Kidney (tissue), 14 donors: ENCODE results near the gene HEMK1. TPM values are rescaled to one million over a fixed set of nuclear protein-coding genes. Genes with fewer than 3 reads are reported as not detected.

Experiments used
- DNase-seq, 5 donors: peaks; one replicate each; pipeline ENCODE4 v3.0.0-alpha.2; 2013 to 2020
- FAIRE-seq: peaks from 2 replicates; lab custom pipeline; 2012; peaks lifted over from hg19 to GRCh38; lab: Jason Lieb, UNC
- H3K27ac ChIP-seq, 2 donors: one replicate each; pipeline ENCODE4 v1.7.0; 2013; ENCODE audit warnings: low read depth in 2 of 2, low read length in 2 of 2, inconsistent platforms in 1 of 2
- H3K27me3 ChIP-seq: one replicate; pipeline ENCODE4 v1.7.1; 2013; ENCODE audit warnings: low read length, inconsistent platforms; ENCODE audit not compliant: control insufficient read depth, insufficient read depth
- H3K36me3 ChIP-seq, 3 donors: one replicate each; pipeline versions ENCODE4 v1.7.0 to v1.7.1; 2013; ENCODE audit warnings: low read length in 3 of 3, control low read depth in 1 of 3, inconsistent platforms in 1 of 3; ENCODE audit not compliant: insufficient read depth in 3 of 3, control insufficient read depth in 2 of 3
- H3K4me1 ChIP-seq, 3 donors: one replicate each; pipeline versions ENCODE4 v1.7.0 to v1.7.1; 2013; ENCODE audit warnings: low read length in 3 of 3, inconsistent platforms in 1 of 3, low read depth in 1 of 3; ENCODE audit not compliant: control insufficient read depth in 2 of 3, insufficient read depth in 2 of 3
- H3K4me3 ChIP-seq, 3 donors: one replicate each; pipeline versions ENCODE4 v1.7.0 to v1.8.1; 2013; ENCODE audit warnings: low read length in 3 of 3, control low read depth in 1 of 3, inconsistent platforms in 1 of 3
- H3K9ac ChIP-seq, 3 donors: one replicate each; pipeline versions ENCODE4 v1.7.0 to v1.7.1; 2013; ENCODE audit warnings: low read length in 3 of 3, control low read depth in 1 of 3, inconsistent platforms in 1 of 3
- H3K9me3 ChIP-seq, 3 donors: one replicate each; pipeline versions ENCODE4 v1.7.0 to v1.7.1; 2013; ENCODE audit warnings: low read length in 3 of 3, control low read depth in 1 of 3, inconsistent platforms in 1 of 3; ENCODE audit not compliant: control insufficient read depth in 2 of 3, insufficient read depth in 1 of 3
- CTCF ChIP-seq: IDR thresholded peaks from 3 replicates; pipeline ENCODE4 v1.5.1; 2012; ENCODE audit warnings: mild to moderate bottlenecking, moderate library complexity, borderline replicate concordance; ENCODE audit not compliant: insufficient read depth; ENCODE audit errors: extremely low read depth
- intact Hi-C: fragments of 100-400 bp; cut with DNase I; formaldehyde crosslinking; loops from one replicate; pipeline ENCODE4 v1.11.1; 2022
- polyA plus RNA-seq: library from polyadenylated mRNA; stranded (reverse); fragments of 350-450 nt; fragmentation: Illumina TruSeq; extraction: RNeasy Lipid Tissue Mini Kit (QIAGEN cat#74804); gene quantifications from one replicate; pipeline ENCODE4 v1.2.3, GENCODE V29; 2014; ENCODE audit warnings: low read depth, low replicate concordance; ENCODE audit not compliant: insufficient read depth
- total RNA-seq: library from RNA; stranded (reverse); fragmentation: NEBNext Ultra II Directional; extraction: Animal tissue kit (Norgen Biotek cat#: 25700); gene quantifications from one replicate; pipeline ENCODE4 v1.2.1, GENCODE V29; 2021
- donor health status: control.
- donor health status: control.
- donor health status: control.
- donor health status: control.
- donor health status: control.
- donor health status: DM: yes; HTN: yes; CAD: no.
- donor health status: Normal renal cell carcinoma (clear cell type).

Gene HEMK1
- total and polyA plus RNA-seq, 2 donors from 2014 or later, result 25.1 to 30.3 TPM

GRCh38 chr3:50635066-50635465 is 65.7 kb downstream of the HEMK1 start:
- no peak for DNase-seq
- Histone ChIP-seq H3K36me3 (no peaks in the 10 kb centered on the region), H3K27ac (no peak overlapping the region), H3K9ac (no peak overlapping the region), H3K27me3 (no peaks in the 10 kb centered on the region), H3K4me1 (peaks cover 0 to 20% (median 16%) of the 10 kb centered on the region in 3 donors), H3K9me3 (no peaks in the 10 kb centered on the region), H3K4me3 (no peak overlapping the region)
- no peak for FAIRE-seq
- no peak for TF ChIP-seq CTCF
- intact Hi-C loops, result no loop called here

- DNase-seq (no peak), FAIRE-seq (no peak)
- H3K4me1 ChIP-seq, result peaks cover 0 to 9% (median 8%) of the 10 kb centered on the region in 3 donors
- H3K4me3 ChIP-seq, result no peak overlapping the region
- H3K27me3 ChIP-seq, result no peaks in the 10 kb centered on the region
- H3K9ac ChIP-seq, result no peak overlapping the region
- peaks cover 0 to 14% (median 9%) of the 10 kb centered on the region in 3 donors for H3K36me3 ChIP-seq
- no peaks in the 10 kb centered on the region for H3K9me3 ChIP-seq
- no peak overlapping the region for H3K27ac ChIP-seq
- TF ChIP-seq CTCF, result no peak
- intact Hi-C loops, result no loop called here
Observed at GRCh38 chr3:50637011-50637410, 67.7 kb downstream of the HEMK1 start.

GRCh38 chr3:50637945-50638344 is 68.6 kb downstream of the HEMK1 start:
- Histone ChIP-seq H3K9me3 (no peaks in the 10 kb centered on the region), H3K36me3 (peaks cover 0 to 17% (median 9%) of the 10 kb centered on the region in 3 donors), H3K4me3 (no peak overlapping the region), H3K27me3 (no peaks in the 10 kb centered on the region), H3K27ac (no peak overlapping the region), H3K9ac (no peak overlapping the region), H3K4me1 (peaks cover 0 to 9% (median 8%) of the 10 kb centered on the region in 3 donors)
- FAIRE-seq (no peak), DNase-seq (no peak)
- TF ChIP-seq CTCF, result no peak
- intact Hi-C loops, result no loop called here

- no peak for TF ChIP-seq CTCF
- DNase-seq (no peak), FAIRE-seq (no peak)
- Histone ChIP-seq H3K4me3 (no peak overlapping the region), H3K27me3 (no peaks in the 10 kb centered on the region), H3K9me3 (no peaks in the 10 kb centered on the region), H3K9ac (no peak overlapping the region), H3K4me1 (peaks cover 0 to 9% (median 8%) of the 10 kb centered on the region in 3 donors), H3K36me3 (peaks cover 0 to 26% (median 12%) of the 10 kb centered on the region in 3 donors), H3K27ac (peak overlapping the region; percentile 6 to 28)
- intact Hi-C loops, result no loop called here
Observed at GRCh38 chr3:50639055-50639494, 69.8 kb downstream of the HEMK1 start.
